GM15510 (cell line): Measurements from ENCODE around the gene FAM81A.

Experiments
- POLR2A ChIP-seq: IDR thresholded peaks from 3 replicates; pipeline ENCODE4 v1.6.1; 2011; ENCODE audit warnings: borderline replicate concordance; ENCODE audit not compliant: insufficient read length; ENCODE audit errors: extremely low read depth

FAM81A gene

DNA sequence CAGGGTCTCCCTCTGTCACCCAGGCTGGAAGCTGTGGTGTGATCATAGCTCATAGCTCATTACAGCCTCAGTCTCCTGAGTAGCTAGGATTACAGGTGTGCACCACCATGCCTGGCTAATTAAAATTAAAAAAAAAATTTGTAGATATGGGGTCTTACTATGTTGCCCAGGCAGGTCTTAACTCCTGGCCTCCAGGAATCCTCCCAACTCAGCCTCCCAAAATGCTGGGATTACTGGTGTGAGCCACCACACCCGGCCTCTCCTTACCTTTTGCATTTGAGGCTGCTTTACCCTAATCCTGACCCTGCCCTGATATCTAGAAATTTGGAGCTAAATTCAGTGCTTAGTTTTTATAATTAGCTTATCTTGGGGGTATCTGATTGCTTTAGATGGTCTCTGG is 90.4 kb downstream of the FAM81A start:
- no peak for TF ChIP-seq POLR2A

DNA sequence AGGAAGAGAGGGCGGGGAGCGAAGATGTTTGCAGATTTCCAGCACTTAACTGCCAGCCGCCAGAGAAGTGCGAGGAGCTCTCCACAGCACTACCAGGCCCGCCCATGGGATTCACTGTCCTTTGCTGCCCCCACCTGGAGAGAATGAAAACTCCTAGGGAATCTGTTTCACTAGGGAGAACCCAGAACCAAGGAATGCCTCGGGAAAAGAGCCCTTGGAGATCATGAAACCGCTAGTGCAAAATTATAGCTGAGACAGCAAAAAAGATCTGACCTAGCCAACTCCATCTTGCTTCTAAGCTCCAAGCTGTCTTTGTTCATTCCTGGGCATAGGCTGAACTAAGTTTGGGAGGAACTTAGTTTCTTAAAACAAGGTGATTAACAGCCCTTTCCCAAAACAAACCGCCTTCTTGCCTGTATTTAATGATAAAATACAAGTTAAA is 91.0 kb downstream of the FAM81A start:
- TF ChIP-seq POLR2A, result no peak

DNA sequence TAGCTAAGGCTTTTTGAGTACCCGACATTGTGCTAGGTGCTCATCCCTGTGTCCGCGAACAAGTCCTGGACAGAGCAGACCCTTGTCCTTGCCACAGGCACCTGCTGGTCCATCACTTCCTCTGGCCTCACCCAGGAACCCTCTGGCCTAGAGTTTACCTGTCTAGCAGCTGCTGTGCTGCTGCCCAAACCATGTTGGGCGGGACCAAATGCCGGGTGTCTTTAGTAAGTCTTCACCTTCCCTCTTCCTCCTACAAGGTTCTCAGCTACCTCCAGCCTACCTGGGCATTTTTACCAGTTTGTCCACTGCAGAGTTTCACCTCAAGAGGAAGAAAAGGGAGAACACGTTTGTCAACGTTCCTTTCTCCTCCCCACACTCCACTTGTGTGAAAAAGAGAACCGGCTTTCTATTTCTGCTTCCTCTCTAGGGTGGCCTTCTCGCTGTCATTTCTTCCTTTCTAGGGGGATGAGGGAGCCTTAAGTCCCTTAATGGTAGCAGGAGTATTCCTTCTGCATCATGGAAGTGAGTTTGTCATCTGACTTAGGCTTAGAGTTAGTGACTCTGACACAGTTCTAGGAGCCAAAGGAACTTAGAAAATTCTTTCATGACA is 93.2 kb downstream of the FAM81A start:
- no peak for TF ChIP-seq POLR2A

DNA sequence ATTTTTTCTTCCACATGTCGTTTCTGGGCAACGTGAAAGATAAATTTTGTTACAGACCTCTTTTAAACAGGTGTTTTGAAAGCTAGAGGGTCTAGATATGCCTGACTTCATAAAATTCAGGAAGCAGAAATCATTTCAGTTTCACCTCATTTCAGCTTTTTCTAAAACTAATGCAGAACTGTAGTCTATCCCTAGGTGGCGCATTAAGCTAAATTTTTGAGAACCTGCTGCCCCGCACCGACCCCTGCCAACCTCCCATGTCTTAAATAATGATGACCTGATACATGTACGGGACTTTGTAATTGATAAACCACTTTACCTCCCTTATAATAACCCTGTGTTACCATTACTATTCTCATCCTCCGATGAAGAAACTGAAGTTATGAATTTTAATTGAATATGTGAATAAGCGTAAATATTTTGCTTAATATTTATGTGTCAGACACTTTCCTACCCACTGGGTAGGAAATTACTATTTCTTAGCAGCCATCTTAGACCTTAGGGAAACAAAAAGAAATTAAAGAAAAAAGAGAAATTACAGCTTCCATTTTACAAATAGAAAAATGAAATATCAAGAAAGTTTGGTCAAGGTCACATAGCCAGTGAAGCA is 94.9 kb downstream of the FAM81A start:
- no peak for TF ChIP-seq POLR2A

DNA sequence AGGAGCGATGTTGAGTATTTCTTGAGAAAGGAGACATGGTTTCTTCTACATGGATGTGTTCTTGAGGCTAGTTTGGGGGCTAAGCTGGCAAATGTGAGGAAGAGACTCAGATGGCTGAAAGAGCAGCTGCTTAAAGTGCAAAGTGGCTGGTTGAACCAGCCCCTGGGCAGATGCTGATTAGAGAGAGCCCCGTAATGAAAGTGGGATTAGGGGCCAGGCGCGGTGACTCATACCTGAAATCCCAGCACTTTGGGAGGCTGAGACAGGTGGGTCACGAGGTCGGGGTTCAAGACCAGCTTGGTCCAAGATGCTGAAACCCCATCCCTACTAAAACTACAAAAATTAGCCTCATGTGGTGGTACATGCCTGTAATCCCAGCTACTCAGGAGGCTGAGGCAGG is 98.6 kb downstream of the FAM81A start:
- TF ChIP-seq POLR2A, result no peak

DNA sequence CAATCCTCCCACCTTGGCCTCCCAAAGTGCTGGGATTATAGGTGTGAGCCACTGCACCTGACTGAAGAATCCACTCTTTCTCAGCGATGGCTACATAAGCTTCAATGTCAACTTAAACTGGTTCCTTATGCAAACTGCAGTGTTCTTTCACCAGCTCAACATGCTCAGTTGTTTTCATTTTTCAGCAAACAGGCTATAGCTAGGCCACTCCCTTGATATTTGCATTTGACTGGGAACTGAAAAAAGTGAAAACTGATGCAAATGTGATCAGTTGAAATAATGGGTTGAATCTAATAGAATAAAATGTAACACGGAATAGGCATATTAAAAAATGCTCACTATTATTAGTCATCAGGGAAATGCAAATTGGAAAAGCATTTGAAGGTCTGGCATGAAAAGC is 99.4 kb downstream of the FAM81A start:
- no peak for TF ChIP-seq POLR2A

DNA sequence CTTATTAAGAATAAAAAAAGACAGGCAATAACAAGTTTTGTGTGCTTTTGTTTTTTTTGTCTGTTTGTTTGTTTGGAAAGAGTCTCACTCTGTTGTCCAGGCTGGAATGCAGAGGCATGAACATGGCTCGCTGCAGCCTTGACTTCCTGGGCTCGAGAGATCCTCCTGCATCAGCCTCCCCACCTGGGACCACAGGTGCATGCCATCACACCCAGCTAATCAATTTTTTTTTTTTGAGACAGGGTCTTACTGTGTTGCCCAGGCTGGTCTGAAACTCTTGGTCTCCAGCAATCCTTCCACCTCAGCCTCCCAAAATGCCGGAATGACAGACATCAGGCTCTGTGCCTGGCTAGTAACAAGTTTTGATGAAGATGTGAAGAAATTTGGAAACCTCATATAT is 100.5 kb downstream of the FAM81A start:
- TF ChIP-seq POLR2A, result no peak

DNA sequence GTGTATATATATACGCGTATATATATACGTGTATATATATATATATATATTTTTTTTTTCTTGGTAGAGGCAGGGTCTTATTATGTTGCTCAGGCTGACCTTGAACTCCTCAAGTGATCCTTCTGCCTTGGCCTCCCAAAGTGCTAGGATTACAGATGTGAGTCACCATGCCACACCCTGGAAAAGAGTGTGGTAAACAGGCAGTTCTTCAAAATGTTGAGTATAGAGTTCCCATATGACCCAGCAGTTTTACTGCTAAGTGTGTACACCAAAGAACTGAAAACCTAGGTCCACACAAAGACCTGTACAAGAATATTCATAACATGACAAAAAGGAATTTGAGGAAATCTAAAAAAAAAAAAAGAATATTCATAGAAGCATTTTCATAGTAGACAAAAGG is 101.8 kb downstream of the FAM81A start:
- TF ChIP-seq POLR2A, result no peak

DNA sequence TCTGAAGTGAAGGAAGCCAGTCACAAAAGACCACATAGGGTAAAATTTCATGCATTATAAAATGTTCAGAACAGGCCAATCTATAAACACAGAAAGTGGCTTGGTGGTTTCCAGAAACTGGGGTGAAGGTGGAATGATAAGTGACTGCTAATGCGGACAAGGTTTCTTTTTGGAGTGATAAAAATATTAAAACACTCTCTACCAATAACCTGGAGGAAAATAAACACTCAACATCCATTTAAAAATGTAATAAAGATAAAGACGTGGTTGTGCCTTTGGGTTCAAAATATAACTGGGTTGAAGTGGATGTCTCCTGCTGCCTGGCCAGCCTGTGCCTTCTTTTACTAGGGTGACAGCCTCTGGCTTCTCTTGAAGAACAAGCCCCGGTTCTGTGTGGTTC is 102.7 kb downstream of the FAM81A start:
- TF ChIP-seq POLR2A, result no peak

DNA sequence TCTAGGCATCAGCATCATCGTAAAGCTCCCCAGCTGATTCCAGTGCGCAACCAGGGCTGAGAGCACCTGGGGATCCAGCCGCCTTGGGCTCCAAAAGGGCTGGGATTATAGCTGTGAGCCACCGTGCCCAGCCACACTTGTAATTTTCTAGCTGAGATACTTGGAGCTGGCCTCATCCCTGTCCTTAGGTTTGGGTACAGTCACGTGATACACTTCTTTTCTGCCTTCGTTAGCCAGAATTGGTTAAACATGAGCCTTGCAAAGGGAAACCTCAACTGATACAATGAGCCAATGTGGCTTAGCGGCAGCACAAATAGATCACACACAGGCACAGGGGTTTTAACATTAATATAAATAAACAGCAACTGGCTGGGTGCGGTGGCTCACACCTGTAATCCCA is 103.8 kb downstream of the FAM81A start:
- no peak for TF ChIP-seq POLR2A

DNA sequence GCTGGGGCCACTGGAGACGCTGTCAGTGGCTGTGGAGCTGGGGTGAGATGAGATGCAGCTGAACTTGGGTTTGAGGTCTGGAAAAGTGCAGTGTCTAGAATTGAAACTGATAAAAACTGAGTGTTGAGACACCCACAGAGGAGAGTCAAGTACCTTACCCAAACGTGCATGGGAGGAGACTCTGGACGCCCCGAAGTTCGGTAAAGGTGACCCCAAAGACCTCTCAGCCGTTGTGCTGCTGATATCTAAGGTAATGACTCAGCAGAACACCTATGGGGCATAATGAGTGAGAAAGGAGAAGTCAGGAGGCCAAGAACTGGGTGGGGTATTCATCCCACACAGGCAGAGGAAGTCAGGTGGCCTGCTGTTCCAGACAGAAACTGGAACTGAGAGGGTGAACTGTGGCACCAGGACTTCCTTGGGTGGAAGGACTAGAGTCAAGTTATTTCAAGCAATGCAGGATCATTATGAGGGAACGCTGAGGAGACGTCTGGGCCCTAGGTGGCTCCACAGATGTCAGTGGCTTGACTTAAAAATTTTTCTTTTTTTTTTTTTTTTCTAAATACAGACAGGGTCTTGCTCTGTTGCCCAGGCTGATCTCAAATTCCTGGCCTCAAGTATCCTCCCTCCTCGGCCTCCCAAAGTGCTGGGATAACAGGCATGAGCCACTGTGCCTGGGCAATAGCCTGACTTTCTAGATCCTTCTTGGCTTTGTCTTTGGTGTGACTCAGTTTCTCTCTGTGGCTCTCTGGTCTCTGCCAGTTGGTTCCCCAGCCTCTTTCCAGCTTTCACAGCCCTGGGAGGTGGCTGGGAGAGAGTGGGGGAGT is 105.9 kb downstream of the FAM81A start:
- no peak for TF ChIP-seq POLR2A

DNA sequence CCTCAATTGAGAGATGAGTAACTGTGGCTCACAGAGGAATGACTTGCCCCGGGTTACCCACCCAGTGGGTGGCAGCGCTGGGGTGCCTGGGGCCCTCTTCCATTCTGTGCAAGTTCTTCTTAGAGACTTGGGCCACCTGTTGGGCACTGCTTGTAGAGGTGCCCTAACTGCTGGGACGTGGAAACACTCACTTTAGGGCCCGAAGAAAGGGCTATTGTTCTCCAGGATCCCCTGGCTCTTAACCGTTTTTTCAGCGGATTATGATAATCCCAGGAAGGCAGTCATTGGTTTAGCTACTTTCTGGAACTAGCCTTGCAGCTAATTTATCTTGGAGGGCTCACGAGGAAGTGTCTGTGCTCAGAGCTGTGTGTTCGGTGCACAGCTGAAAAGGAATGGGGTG is 107.6 kb downstream of the FAM81A start:
- TF ChIP-seq POLR2A, result no peak

DNA sequence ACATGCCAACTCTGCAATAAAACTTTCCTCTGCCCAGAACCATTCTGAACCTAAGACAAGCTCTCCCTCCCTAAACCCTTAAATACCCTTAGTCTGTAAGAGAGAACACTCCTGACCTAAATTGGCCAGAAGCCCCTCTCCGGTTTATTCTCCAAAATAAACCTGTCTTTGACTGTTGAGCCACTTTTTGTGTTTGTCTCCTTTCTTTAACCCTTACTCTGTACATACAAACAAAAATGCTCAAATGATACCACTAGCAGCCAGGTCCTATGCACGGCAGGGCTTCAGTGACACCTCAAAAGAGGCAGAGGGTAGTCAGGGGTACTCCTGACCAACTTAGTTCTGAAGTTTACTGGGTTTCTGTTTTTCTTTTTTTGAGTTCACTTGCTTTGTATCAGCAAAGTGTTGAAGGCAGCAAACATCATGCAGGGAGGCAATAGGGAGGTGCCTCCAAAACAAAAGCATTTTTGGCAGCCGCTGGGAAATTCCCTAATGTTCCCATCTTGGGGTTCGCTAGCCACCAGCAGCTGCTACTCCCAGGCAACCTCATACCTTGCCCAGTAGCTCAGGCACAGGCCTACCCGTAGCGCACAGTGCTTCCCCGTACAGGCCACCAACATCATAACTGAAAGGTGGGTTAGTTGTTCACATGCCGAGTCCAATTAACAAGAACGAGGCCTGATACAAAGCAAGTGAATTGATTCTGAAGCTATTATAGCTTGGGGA is 110.7 kb downstream of the FAM81A start:
- no peak for TF ChIP-seq POLR2A

DNA sequence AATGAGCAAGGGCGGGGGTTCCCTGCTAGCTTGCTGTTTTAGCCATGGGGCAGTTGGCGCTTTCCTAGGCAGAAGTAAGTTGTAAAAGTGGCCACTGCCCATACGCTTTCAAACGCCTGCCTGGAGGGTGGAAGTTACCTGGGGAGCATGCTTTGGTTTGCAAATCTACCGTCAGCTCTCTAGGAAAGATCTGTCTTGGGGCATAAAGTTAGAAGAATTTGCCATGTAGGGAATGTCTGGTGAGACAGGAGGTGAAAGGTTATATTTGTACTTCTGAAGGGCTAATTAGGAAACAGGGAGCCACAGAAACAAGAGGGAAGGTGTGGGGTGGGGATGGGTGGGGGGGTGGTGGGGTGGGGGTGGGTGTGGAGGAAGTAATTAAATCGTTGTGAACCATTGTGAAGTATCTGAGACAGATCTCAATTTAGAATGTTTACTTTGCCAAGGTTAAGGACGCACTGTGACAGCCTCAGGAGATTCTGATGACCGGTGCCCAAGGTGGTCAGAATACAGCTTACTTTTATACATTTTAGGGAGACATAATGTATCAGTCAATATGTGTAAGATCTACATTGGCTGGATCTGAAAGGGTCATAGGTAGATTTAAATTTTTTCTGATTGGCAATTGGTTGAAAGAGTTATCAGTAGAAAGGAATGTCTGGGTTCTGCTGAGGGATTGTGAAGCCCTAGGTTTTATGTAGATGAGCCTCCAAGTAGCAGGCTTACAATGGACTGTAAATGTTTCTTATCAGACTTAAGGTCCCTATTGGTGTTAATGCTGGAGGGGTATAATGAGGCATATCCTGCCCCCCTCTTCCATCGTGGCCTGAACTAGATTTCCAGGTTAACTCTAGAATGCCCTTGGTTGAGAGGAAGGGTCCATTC is 111.6 kb downstream of the FAM81A start:
- no peak for TF ChIP-seq POLR2A
